ENCODE results near the gene SASH1.

DNA sequence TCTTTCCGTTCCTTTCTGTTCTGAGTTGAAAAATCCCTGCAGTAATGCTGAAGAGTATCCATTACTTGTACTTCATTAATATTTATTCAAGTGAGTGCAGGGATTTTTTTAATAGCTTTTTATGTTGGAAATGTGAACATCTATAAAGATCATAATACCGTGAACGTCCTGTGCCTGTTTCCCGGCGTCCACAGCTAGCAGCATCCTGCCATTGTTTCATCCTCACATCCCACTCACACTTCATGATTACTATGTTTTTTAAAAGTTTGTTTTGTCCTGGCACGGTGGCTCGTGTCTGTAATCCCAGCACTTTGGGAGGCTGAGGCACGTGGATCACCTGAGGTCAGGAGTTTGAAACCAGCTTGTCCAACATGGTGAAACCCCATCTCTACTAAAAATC, 54.3 kb downstream of the SASH1 start:
- no peak for TF ChIP-seq SUZ12 (IDR thresholded peaks at IDR 0.05; ENCODE audit: extremely low read depth, insufficient read depth, insufficient read length)
- no peak for TF ChIP-seq ZNF274 (IDR thresholded peaks at IDR 0.05; ENCODE audit: low read depth, low read length)
- TF ChIP-seq YY1 (IDR thresholded peaks at IDR 0.05; ENCODE audit: insufficient read depth, insufficient read length), result no peak
